ENCODE measurements around the gene CADPS2. TPM values are rescaled to one million over a fixed set of nuclear protein-coding genes. Genes with fewer than 3 reads are reported as not detected.

Gene CADPS2
- total and polyA plus RNA-seq, 2 donors (not counting 1 experiment from before 2014, with no cell fraction given) = not detected

- intact Hi-C loops (cut with micrococcal nuclease) = no loop called here
- POLR2A ChIA-PET = no interaction called here
- no peaks in the 10 kb centered on the region for H3K36me3 ChIP-seq (replicated peaks in 1 of 2; ENCODE audit: control extremely low read depth in 1 of 2, control insufficient read depth in 1 of 2, extremely low read depth in 1 of 2, insufficient read depth in 2 of 2, low read length in 1 of 2)
- Mint-ChIP-seq H3K4me3 (no peak overlapping the region), H3K9me3 (ENCODE audit: insufficient read depth) (no peaks in the 10 kb centered on the region), H3K27ac (no peak overlapping the region), H3K4me1 (no peaks in the 10 kb centered on the region), H3K27me3 (no peaks in the 10 kb centered on the region)
- no peaks in the 10 kb centered on the region for H3K27me3 ChIP-seq (replicated peaks in 1 of 4; ENCODE audit: control extremely low read depth in 1 of 4, control insufficient read depth in 3 of 4, insufficient read depth in 4 of 4, low read length in 3 of 4)
- DNase-seq = no peak
- no peak overlapping the region for H3K27ac ChIP-seq (ENCODE audit: low read length in 2 of 2)
- no peak overlapping the region for H2AFZ ChIP-seq (ENCODE audit: insufficient read depth, low read depth, low read length, poor library complexity, severe bottlenecking)
- ATAC-seq (ENCODE audit: low read depth) = no peak
- no peaks in the 10 kb centered on the region for H4K20me1 ChIP-seq (ENCODE audit: control insufficient read depth, insufficient read depth, low read length, poor library complexity, severe bottlenecking)
- CTCF ChIA-PET = no interaction called here
- H3K4me3 ChIP-seq (ENCODE audit: control extremely low read depth in 1 of 5, extremely low read depth in 1 of 5, insufficient read depth in 1 of 5, low read depth in 2 of 5, low read length in 4 of 5) = no peak overlapping the region
- no peaks in the 10 kb centered on the region for H3K4me1 ChIP-seq (ENCODE audit: control insufficient read depth in 2 of 2, insufficient read depth in 2 of 2, low read length in 2 of 2)
- WGBS (ENCODE audit: insufficient coverage) = no CpG with 5 or more reads among the region's 4 CpGs
- H3K79me2 ChIP-seq (ENCODE audit: control insufficient read depth, insufficient read depth, low read length) = no peaks in the 10 kb centered on the region
- H3K4me2 ChIP-seq (replicated peaks; ENCODE audit: low read depth, low read length, poor library complexity, severe bottlenecking) = no peak overlapping the region
- no peak overlapping the region for H3K9ac ChIP-seq (ENCODE audit: low read length)
- no peaks in the 10 kb centered on the region for H3K9me3 ChIP-seq (ENCODE audit: control extremely low read depth in 1 of 3, control insufficient read depth in 2 of 3, insufficient read depth in 1 of 3, low read length in 2 of 3)
- TF ChIP-seq EZH2 (IDR thresholded peaks at IDR 0.05; ENCODE audit: borderline replicate concordance, insufficient read depth, low read depth, low read length, poor library complexity, severe bottlenecking) (no peak), CTCF (IDR thresholded peaks at IDR 0.05) (no peak)
These were observed 418.4 kb downstream of the CADPS2 start for GRCh38 chr7:122467661-122468449.

DNA sequence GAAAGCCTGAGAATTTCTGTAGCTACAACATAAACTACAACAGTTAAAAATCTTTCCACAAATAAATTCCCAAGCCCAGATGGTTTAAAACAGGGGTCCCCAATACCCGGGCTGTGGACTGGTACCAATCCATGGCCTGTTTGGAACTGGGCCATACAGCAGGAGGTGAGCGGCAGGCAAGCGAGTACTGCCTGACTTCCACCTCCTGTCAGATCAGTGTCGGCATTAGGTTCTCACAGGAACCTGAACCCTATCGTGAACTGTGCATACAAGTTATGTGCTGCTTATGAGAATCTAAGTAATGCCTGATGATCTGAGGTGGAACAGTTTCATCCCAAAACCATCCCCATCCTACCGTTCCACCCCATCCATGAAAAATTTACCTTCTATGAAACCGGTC, 421.0 kb downstream of the CADPS2 start:
- Mint-ChIP-seq H3K9me3 (ENCODE audit: insufficient read depth) (no peaks in the 10 kb centered on the region), H3K4me1 (no peaks in the 10 kb centered on the region), H3K4me3 (no peak overlapping the region), H3K27me3 (no peaks in the 10 kb centered on the region), H3K27ac (no peak overlapping the region)
- ChIA-PET POLR2A (no interaction called here), CTCF (no interaction called here)
- Histone ChIP-seq H4K20me1 (ENCODE audit: control insufficient read depth, insufficient read depth, low read length, poor library complexity, severe bottlenecking) (no peaks in the 10 kb centered on the region), H3K27me3 (replicated peaks in 1 of 4; ENCODE audit: control extremely low read depth in 1 of 4, control insufficient read depth in 3 of 4, insufficient read depth in 4 of 4, low read length in 3 of 4) (no peaks in the 10 kb centered on the region), H3K9me3 (ENCODE audit: control extremely low read depth in 1 of 3, control insufficient read depth in 2 of 3, insufficient read depth in 1 of 3, low read length in 2 of 3) (no peaks in the 10 kb centered on the region), H3K36me3 (replicated peaks in 1 of 2; ENCODE audit: control extremely low read depth in 1 of 2, control insufficient read depth in 1 of 2, extremely low read depth in 1 of 2, insufficient read depth in 2 of 2, low read length in 1 of 2) (no peaks in the 10 kb centered on the region), H3K27ac (ENCODE audit: low read length in 2 of 2) (no peak overlapping the region), H3K79me2 (ENCODE audit: control insufficient read depth, insufficient read depth, low read length) (no peaks in the 10 kb centered on the region), H2AFZ (ENCODE audit: insufficient read depth, low read depth, low read length, poor library complexity, severe bottlenecking) (no peak overlapping the region), H3K4me1 (ENCODE audit: control insufficient read depth in 2 of 2, insufficient read depth in 2 of 2, low read length in 2 of 2) (no peaks in the 10 kb centered on the region), H3K4me2 (replicated peaks; ENCODE audit: low read depth, low read length, poor library complexity, severe bottlenecking) (no peak overlapping the region), H3K4me3 (ENCODE audit: control extremely low read depth in 1 of 5, extremely low read depth in 1 of 5, insufficient read depth in 1 of 5, low read depth in 2 of 5, low read length in 4 of 5) (no peak overlapping the region), H3K9ac (ENCODE audit: low read length) (no peak overlapping the region)
- intact Hi-C loops (cut with micrococcal nuclease) = no loop called here
- DNase-seq (no peak), ATAC-seq (ENCODE audit: low read depth) (no peak)
- TF ChIP-seq CTCF (IDR thresholded peaks at IDR 0.05) = no peak
- no peak for TF ChIP-seq EZH2 (IDR thresholded peaks at IDR 0.05; ENCODE audit: borderline replicate concordance, insufficient read depth, low read depth, low read length, poor library complexity, severe bottlenecking)
- 94% methylated on average over 3 of the region's 7 CpGs for WGBS (ENCODE audit: insufficient coverage)
